Esophagus squamous epithelium (tissue), 5 donors: ENCODE data around the gene COX8A. TPM values are rescaled to one million over a fixed set of nuclear protein-coding genes. Genes with fewer than 3 reads are reported as not detected.

Source experiments
- DNase-seq: peaks from one replicate; lab custom pipeline; 2025; lab: John Stamatoyannopoulos, UW
- H3K27ac ChIP-seq, 4 donors: fragments of 200-600 bp; sonication (generic); one replicate each; pipeline ENCODE4 v1.5.1; 2016 to 2019; ENCODE audit warnings: mild to moderate bottlenecking in 1 of 4
- H3K27me3 ChIP-seq, 4 donors: fragments of 200-600 bp; sonication (generic); 1 replicate in 3 of 4; 2 replicates in 1 of 4; pipeline versions ENCODE4 v1.5.1 to v1.6.0; 2017 to 2021; ENCODE audit warnings: antibody characterized with exemption in 1 of 4
- H3K36me3 ChIP-seq, 3 donors: fragments of 200-600 bp; sonication (generic); one replicate each; pipeline ENCODE4 v1.5.1; 2016 to 2019
- H3K4me1 ChIP-seq, 3 donors: fragments of 200-600 bp; sonication (generic); one replicate each; pipeline ENCODE4 v1.5.1; 2017 to 2019
- H3K4me3 ChIP-seq, 4 donors: fragments of 200-600 bp; sonication (generic); 1 replicate in 3 of 4; 2 replicates in 1 of 4; pipeline ENCODE4 v1.5.1; 2016 to 2019; ENCODE audit warnings: mild to moderate bottlenecking in 2 of 4, moderate library complexity in 1 of 4
- H3K9me3 ChIP-seq, 3 donors: fragments of 200-600 bp; sonication (generic); one replicate each; pipeline ENCODE4 v1.5.1; 2016 to 2019
- CTCF ChIP-seq, 6 experiments: fragments of 450-650 bp in 4 of 6; fragments of 200-600 bp in 2 of 6; sonication (generic) in 2 of 6; IDR thresholded peaks; one replicate each; pipeline ENCODE4 v1.5.1; 2016 to 2019; ENCODE audit warnings: antibody characterized with exemption in 6 of 6, mild to moderate bottlenecking in 4 of 6, moderate library complexity in 4 of 6
- POLR2A ChIP-seq, 4 donors: fragments of 450-650 bp; IDR thresholded peaks; one replicate each; pipeline ENCODE4 v1.6.1; 2017; ENCODE audit warnings: antibody characterized with exemption in 4 of 4, mild to moderate bottlenecking in 4 of 4, moderate library complexity in 3 of 4
- WGBS, 2 donors: methylation state at CpG; one replicate each; pipeline ENCODE4 v1.1.5; 2018; 5-methylcytosine and 5-hydroxymethylcytosine counted together
- intact Hi-C: fragments of 100-400 bp; cut with DNase I; formaldehyde crosslinking; loops from one replicate; pipeline ENCODE4 v1.15.0; 2022
- total RNA-seq, 4 donors: library from RNA; depleted of rRNA; stranded (reverse); fragments of >200 nt; gene quantifications; one replicate each; pipeline ENCODE4 v1.1.0, GENCODE V29; 2016
- donor health status: DM: yes; HTN: yes; CAD: no.

The COX8A gene
- total RNA-seq, 4 donors from 2014 or later = 417 to 745 (median 637) TPM

GRCh38 chr11:64009710-64010109 is 35.3 kb downstream of the COX8A start:
- Histone ChIP-seq H3K36me3 (no peaks in the 10 kb centered on the region), H3K9me3 (peaks cover 0 to 3% (median 0%) of the 10 kb centered on the region in 3 donors), H3K27me3 (peaks cover 0 to 36% (median 0%) of the 10 kb centered on the region in 4 donors), H3K4me3 (no peak overlapping the region), H3K4me1 (peaks cover 10 to 28% (median 12%) of the 10 kb centered on the region in 3 donors), H3K27ac (no peak overlapping the region)
- DNase-seq = no peak
- TF ChIP-seq CTCF (IDR thresholded peaks at IDR 0.05) (no peak), POLR2A (IDR thresholded peaks at IDR 0.05) (no peak)
- intact Hi-C loops = no loop called here
- 90 to 100% methylated on average over 2 of the region's 8 CpGs for WGBS, 2 donors

GRCh38 chr11:64010783-64011182 is 36.4 kb downstream of the COX8A start:
- Histone ChIP-seq H3K27me3 (peaks cover 0 to 31% (median 0%) of the 10 kb centered on the region in 4 donors), H3K9me3 (peaks cover 0 to 3% (median 0%) of the 10 kb centered on the region in 3 donors), H3K4me1 (peaks cover 10 to 27% (median 12%) of the 10 kb centered on the region in 3 donors), H3K27ac (no peak overlapping the region), H3K4me3 (no peak overlapping the region), H3K36me3 (no peaks in the 10 kb centered on the region)
- 82 to 100% methylated on average over 1 to 2 of the region's 2 CpGs for WGBS, 2 donors
- no peak for DNase-seq
- intact Hi-C loops = no loop called here
- no peak for TF ChIP-seq POLR2A (IDR thresholded peaks at IDR 0.05)
- no peak for TF ChIP-seq CTCF (IDR thresholded peaks at IDR 0.05)

- no peak for TF ChIP-seq CTCF (IDR thresholded peaks at IDR 0.05)
- TF ChIP-seq POLR2A (IDR thresholded peaks at IDR 0.05) = no peak
- WGBS, 2 donors = 98 to 100% methylated on average over 4 to 6 of the region's 8 CpGs
- no peak for DNase-seq
- peaks cover 0 to 25% (median 0%) of the 10 kb centered on the region in 4 donors for H3K27me3 ChIP-seq
- H3K36me3 ChIP-seq = no peaks in the 10 kb centered on the region
- intact Hi-C loops = no loop called here
- H3K27ac ChIP-seq = no peak overlapping the region
- peaks cover 10 to 21% (median 12%) of the 10 kb centered on the region in 3 donors for H3K4me1 ChIP-seq
- H3K4me3 ChIP-seq = no peak overlapping the region
- H3K9me3 ChIP-seq = peaks cover 0 to 3% (median 0%) of the 10 kb centered on the region in 3 donors
Measured at GRCh38 chr11:64011371-64011770, 37.0 kb downstream of the COX8A start.

GRCh38 chr11:64013141-64013896 is 38.9 kb downstream of the COX8A start:
- intact Hi-C loops = no loop called here
- peaks cover 0 to 5% (median 0%) of the 10 kb centered on the region in 4 donors for H3K27me3 ChIP-seq
- no peak for TF ChIP-seq CTCF (IDR thresholded peaks at IDR 0.05)
- TF ChIP-seq POLR2A (IDR thresholded peaks at IDR 0.05) = no peak
- no peak for DNase-seq
- no peak overlapping the region for H3K4me3 ChIP-seq
- H3K36me3 ChIP-seq = no peaks in the 10 kb centered on the region
- WGBS, 2 donors = 82 to 89% methylated on average over 15 to 16 of the region's 16 CpGs
- H3K27ac ChIP-seq = no peak overlapping the region
- H3K9me3 ChIP-seq = peaks cover 0 to 3% (median 0%) of the 10 kb centered on the region in 3 donors
- peaks cover 0 to 12% (median 0%) of the 10 kb centered on the region in 3 donors for H3K4me1 ChIP-seq

GRCh38 chr11:64014356-64014755 is 39.9 kb downstream of the COX8A start:
- TF ChIP-seq CTCF (IDR thresholded peaks at IDR 0.05) (no peak), POLR2A (IDR thresholded peaks at IDR 0.05) (no peak)
- Histone ChIP-seq H3K4me3 (no peak overlapping the region), H3K36me3 (no peaks in the 10 kb centered on the region), H3K27ac (no peak overlapping the region), H3K4me1 (peaks cover 0 to 19% (median 0%) of the 10 kb centered on the region in 3 donors), H3K27me3 (peaks cover 0 to 6% (median 0%) of the 10 kb centered on the region in 4 donors), H3K9me3 (peaks cover 0 to 3% (median 0%) of the 10 kb centered on the region in 3 donors)
- intact Hi-C loops = no loop called here
- no peak for DNase-seq
- WGBS, 2 donors = 83 to 88% methylated on average over 5 to 6 of the region's 11 CpGs
